H7 (cell line): ENCODE results near the gene TBX22. TPM values are rescaled to one million over a fixed set of nuclear protein-coding genes. Genes with fewer than 3 reads are reported as not detected.
"Not testable (repeated sequence)": the region's sequence is repeated elsewhere in the genome, so short reads cannot be mapped to it uniquely, and the experiment has no call there.

Experiments
- DNase-seq: peaks from one replicate; pipeline ENCODE4 v3.0.0; 2012
- H3K27me3 ChIP-seq: 2 replicates; pipeline ENCODE4 v1.6.0; 2011; ENCODE audit warnings: mild to moderate bottlenecking, low read length; ENCODE audit not compliant: control insufficient read depth, insufficient read depth
- H3K36me3 ChIP-seq: replicated peaks from 2 replicates; pipeline ENCODE4 v1.5.1; 2011; ENCODE audit warnings: low read length; ENCODE audit not compliant: control insufficient read depth, insufficient read depth
- H3K4me3 ChIP-seq: 2 replicates; pipeline ENCODE4 v1.5.1; 2011; ENCODE audit warnings: low read depth, mild to moderate bottlenecking, control low read depth, low read length, moderate library complexity; ENCODE audit not compliant: insufficient read depth
- total RNA-seq: library from RNA; depleted of rRNA; stranded (reverse); fragments of >200 nt; shearing (Covaris generic); gene quantifications from 2 replicates; pipeline ENCODE4 v1.2.3, GENCODE V29; 2014; rRNA removed

Gene TBX22
- 0.74 and 1.3 TPM in 2 replicates for total RNA-seq

GRCh38 chrX:80014141-80014940 lies at the start of gene TBX22:
Gene TBX22, plus strand, starts transcription at chrX:80014753. Its CDS starts 7,517 bp downstream, at chrX:80022270.
- Histone ChIP-seq H3K27me3 (no peaks in the 10 kb centered on the region; the same call in 1 of the 2 replicates), H3K36me3 (no peaks in the 10 kb centered on the region), H3K4me3 (no peak within 1 kb of the TSS)
- no peak for DNase-seq

- DNase-seq, result no peak
- no peak overlapping the region for H3K4me3 ChIP-seq
- H3K27me3 ChIP-seq, result no peaks in the 10 kb centered on the region
- H3K36me3 ChIP-seq, result no peaks in the 10 kb centered on the region
Observed at GRCh38 chrX:79975605-79976004, 38.9 kb upstream of the TBX22 start.

- no peak for DNase-seq
- H3K4me3 ChIP-seq, result no peak overlapping the region
Observed at GRCh38 chrX:80004458-80004857, 10.1 kb upstream of the TBX22 start.

GRCh38 chrX:80011522-80011921 lies 3.0 kb upstream of the TBX22 start:
- no peaks in the 10 kb centered on the region for H3K36me3 ChIP-seq
- no peak overlapping the region for H3K4me3 ChIP-seq
- no peaks in the 10 kb centered on the region; the same call in 1 of the 2 replicates for H3K27me3 ChIP-seq
- DNase-seq, result no peak

More at GRCh38 chrX:80004458-80004857, 10.1 kb upstream of the TBX22 start:
- Histone ChIP-seq H3K36me3 (no peaks in the 10 kb centered on the region), H3K27me3 (no peaks in the 10 kb centered on the region)

- DNase-seq, result no peak
- H3K27me3 ChIP-seq, result peaks cover 2% of the 10 kb centered on the region; the same call in 1 of the 2 replicates
- H3K36me3 ChIP-seq, result no peaks in the 10 kb centered on the region
- no peak overlapping the region for H3K4me3 ChIP-seq
Observed at GRCh38 chrX:80016182-80016581, 1.6 kb downstream of the TBX22 start.

GRCh38 chrX:80021621-80022020 lies 7.1 kb downstream of the TBX22 start:
- no peak for DNase-seq
- H3K36me3 ChIP-seq, result no peaks in the 10 kb centered on the region
- H3K4me3 ChIP-seq, result no peak overlapping the region
- peaks cover 5% of the 10 kb centered on the region; the same call in 1 of the 2 replicates for H3K27me3 ChIP-seq

- peak; percentile 13 for DNase-seq
- peaks cover 5% of the 10 kb centered on the region; the same call in 1 of the 2 replicates for H3K27me3 ChIP-seq
- H3K4me3 ChIP-seq, result peak overlapping the region; percentile 50
- no peaks in the 10 kb centered on the region for H3K36me3 ChIP-seq
Observed at GRCh38 chrX:80022363-80023031, 7.9 kb downstream of the TBX22 start.

GRCh38 chrX:80026116-80026515 lies 11.6 kb downstream of the TBX22 start:
- Histone ChIP-seq H3K27me3 (peaks cover 4% of the 10 kb centered on the region; the same call in 1 of the 2 replicates), H3K36me3 (no peaks in the 10 kb centered on the region), H3K4me3 (no peak overlapping the region)
- no peak for DNase-seq

- H3K27me3 ChIP-seq, DNase-seq, H3K4me3 ChIP-seq, H3K36me3 ChIP-seq: not testable (repeated sequence)
Observed at GRCh38 chrX:80066156-80066555, 51.6 kb downstream of the TBX22 start.

- not testable (repeated sequence) for DNase-seq, H3K27me3 ChIP-seq, H3K4me3 ChIP-seq, H3K36me3 ChIP-seq
Observed at GRCh38 chrX:80075625-80076024, 61.1 kb downstream of the TBX22 start.
